Breast epithelium (tissue), 4 donors: Measurements from ENCODE around the gene CYB561A3. TPM values are rescaled to one million over a fixed set of nuclear protein-coding genes. Genes with fewer than 3 reads are reported as not detected.

Experiments
- DNase-seq, 2 donors: peaks; one replicate each; pipeline ENCODE4 v3.0.0-alpha.2; 2019; ENCODE audit warnings: low spot score in 2 of 2
- H3K27ac ChIP-seq, 2 donors: fragments of 200-600 bp; sonication (generic) in 1 of 2; one replicate each; pipeline ENCODE4 v1.5.1; 2016 to 2019; ENCODE audit warnings: mild to moderate bottlenecking in 1 of 2
- H3K27me3 ChIP-seq, 2 donors: fragments of 200-600 bp; sonication (generic) in 1 of 2; one replicate each; pipeline versions ENCODE4 v1.5.1 to v1.6.0; 2017 to 2019; ENCODE audit warnings: control low read depth in 1 of 2, mild to moderate bottlenecking in 1 of 2
- H3K36me3 ChIP-seq: fragments of 200-600 bp; one replicate; pipeline ENCODE4 v1.5.1; 2019
- H3K4me1 ChIP-seq, 2 donors: fragments of 200-600 bp; sonication (generic); one replicate each; pipeline ENCODE4 v1.5.1; 2016 to 2019; ENCODE audit warnings: control low read depth in 1 of 2
- H3K4me3 ChIP-seq, 3 donors: fragments of 200-600 bp; sonication (generic); 1 replicate in 2 of 3; 2 replicates in 1 of 3; pipeline ENCODE4 v1.5.1; 2016 to 2019; ENCODE audit warnings: mild to moderate bottlenecking in 3 of 3, moderate library complexity in 2 of 3
- H3K9me3 ChIP-seq, 2 donors: fragments of 200-600 bp; sonication (generic) in 1 of 2; one replicate each; pipeline ENCODE4 v1.5.1; 2016 to 2019; ENCODE audit warnings: control low read depth in 1 of 2
- POLR2A ChIP-seq: fragments of 450-650 bp; IDR thresholded peaks from one replicate; pipeline ENCODE4 v1.6.1; 2016; ENCODE audit warnings: antibody characterized with exemption, mild to moderate bottlenecking, moderate library complexity
- POLR2AphosphoS5 ChIP-seq, 3 donors: sonication (generic); formaldehyde crosslinking; IDR thresholded peaks; one replicate each; pipeline ENCODE4 v1.6.1; 2017; ENCODE audit warnings: antibody characterized with exemption in 3 of 3
- intact Hi-C: fragments of 100-400 bp; cut with DNase I; formaldehyde crosslinking; loops from one replicate; pipeline ENCODE4 v1.15.1; 2023; ENCODE audit warnings: low total_unique reads
- total RNA-seq, 3 donors: library from RNA; depleted of rRNA; stranded (reverse); fragments of >200 nt; gene quantifications; one replicate each; pipeline ENCODE4 v1.1.0, GENCODE V29; 2016
- TF ChIP-seq, protein P1 (sequence below), 3 donors: fragments of 450-650 bp; IDR thresholded peaks; one replicate each; pipeline ENCODE4 v1.5.1; 2016 to 2017; ENCODE audit warnings: antibody characterized with exemption in 3 of 3, mild to moderate bottlenecking in 3 of 3, moderate library complexity in 3 of 3

CYB561A3 gene
- total RNA-seq, 3 donors from 2014 or later, result 36.7 to 46.9 (median 44.3) TPM

DNA sequence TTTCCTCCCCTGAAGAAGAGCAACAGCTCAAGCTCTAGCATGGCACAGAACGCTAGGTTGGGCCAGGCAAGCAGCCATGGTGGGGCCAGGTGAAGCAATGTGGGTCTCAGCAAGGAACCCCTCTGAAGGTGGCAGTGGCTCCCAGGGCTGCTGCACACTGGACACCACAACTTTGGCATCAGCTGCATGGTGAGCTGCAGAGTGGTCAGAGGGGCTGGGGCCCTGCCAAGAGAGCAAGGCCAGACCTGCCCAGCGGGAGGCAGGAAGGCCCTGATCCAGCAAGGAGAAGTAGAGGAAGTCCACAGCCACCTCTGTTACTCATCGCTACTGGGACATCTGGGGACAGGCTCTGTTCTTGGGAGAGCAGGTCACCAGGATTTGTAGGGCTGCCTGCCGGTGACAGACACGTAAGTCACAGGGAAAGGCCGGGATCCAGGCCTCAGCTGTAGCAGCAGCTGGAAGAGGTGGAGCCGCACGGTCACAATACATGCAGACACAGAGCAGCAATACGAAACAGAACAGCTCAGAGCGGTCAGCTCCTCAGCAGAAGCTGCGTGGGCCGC lies 12.4 kb downstream of the CYB561A3 start:
- H3K4me3 ChIP-seq, result no peak overlapping the region
- intact Hi-C loops, result no loop called here
- DNase-seq, result no peak
- H3K36me3 ChIP-seq, result no peaks in the 10 kb centered on the region
- no peaks in the 10 kb centered on the region for H3K9me3 ChIP-seq
- peak overlapping the region in 1 of 2 donors; percentile 58 for H3K27ac ChIP-seq
- no peak for TF ChIP-seq POLR2A
- TF ChIP-seq POLR2AphosphoS5 (IDR thresholded peaks at IDR 0.05), result no peak
- TF ChIP-seq, protein P1, sequence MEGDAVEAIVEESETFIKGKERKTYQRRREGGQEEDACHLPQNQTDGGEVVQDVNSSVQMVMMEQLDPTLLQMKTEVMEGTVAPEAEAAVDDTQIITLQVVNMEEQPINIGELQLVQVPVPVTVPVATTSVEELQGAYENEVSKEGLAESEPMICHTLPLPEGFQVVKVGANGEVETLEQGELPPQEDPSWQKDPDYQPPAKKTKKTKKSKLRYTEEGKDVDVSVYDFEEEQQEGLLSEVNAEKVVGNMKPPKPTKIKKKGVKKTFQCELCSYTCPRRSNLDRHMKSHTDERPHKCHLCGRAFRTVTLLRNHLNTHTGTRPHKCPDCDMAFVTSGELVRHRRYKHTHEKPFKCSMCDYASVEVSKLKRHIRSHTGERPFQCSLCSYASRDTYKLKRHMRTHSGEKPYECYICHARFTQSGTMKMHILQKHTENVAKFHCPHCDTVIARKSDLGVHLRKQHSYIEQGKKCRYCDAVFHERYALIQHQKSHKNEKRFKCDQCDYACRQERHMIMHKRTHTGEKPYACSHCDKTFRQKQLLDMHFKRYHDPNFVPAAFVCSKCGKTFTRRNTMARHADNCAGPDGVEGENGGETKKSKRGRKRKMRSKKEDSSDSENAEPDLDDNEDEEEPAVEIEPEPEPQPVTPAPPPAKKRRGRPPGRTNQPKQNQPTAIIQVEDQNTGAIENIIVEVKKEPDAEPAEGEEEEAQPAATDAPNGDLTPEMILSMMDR (IDR thresholded peaks at IDR 0.05), result no peak
- no peaks in the 10 kb centered on the region for H3K27me3 ChIP-seq
- H3K4me1 ChIP-seq, result peaks cover 0 to 6% of the 10 kb centered on the region in 2 donors

DNA sequence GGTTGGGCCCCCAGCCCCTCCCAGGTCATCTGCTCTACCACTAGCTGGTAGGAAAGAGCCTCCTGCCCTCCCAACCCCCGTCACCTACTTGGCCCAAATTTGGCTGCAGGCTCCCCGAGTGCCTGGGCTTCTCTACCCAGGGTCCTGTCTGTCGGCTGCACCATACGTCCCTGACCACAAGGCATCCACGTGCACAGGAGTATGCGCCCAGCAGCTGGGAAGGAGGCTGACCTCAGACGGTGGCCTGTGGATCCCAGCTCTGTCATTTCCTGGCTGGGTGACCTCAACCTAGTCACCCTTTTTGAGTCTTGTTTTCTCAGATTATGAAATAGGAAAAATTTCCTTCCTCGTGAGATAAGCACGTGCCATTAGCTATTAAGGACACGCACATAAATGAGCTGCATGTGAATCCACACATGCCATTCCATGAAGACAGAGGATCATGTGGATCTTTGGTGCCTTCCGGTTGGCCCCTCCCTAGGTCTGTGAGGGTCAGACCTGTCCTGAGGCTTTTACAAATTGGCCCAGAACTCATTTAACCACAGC lies 13.7 kb downstream of the CYB561A3 start:
- Histone ChIP-seq H3K4me1 (peaks cover 0 to 6% of the 10 kb centered on the region in 2 donors), H3K27me3 (no peaks in the 10 kb centered on the region), H3K4me3 (no peak overlapping the region), H3K9me3 (no peaks in the 10 kb centered on the region), H3K27ac (peak overlapping the region in 1 of 2 donors; percentile 55), H3K36me3 (no peaks in the 10 kb centered on the region)
- intact Hi-C loops, result no loop called here
- TF ChIP-seq POLR2AphosphoS5 (IDR thresholded peaks at IDR 0.05) (peak in 1 of 3 donors; percentile 23), POLR2A (no peak)
- no peak for DNase-seq

DNA sequence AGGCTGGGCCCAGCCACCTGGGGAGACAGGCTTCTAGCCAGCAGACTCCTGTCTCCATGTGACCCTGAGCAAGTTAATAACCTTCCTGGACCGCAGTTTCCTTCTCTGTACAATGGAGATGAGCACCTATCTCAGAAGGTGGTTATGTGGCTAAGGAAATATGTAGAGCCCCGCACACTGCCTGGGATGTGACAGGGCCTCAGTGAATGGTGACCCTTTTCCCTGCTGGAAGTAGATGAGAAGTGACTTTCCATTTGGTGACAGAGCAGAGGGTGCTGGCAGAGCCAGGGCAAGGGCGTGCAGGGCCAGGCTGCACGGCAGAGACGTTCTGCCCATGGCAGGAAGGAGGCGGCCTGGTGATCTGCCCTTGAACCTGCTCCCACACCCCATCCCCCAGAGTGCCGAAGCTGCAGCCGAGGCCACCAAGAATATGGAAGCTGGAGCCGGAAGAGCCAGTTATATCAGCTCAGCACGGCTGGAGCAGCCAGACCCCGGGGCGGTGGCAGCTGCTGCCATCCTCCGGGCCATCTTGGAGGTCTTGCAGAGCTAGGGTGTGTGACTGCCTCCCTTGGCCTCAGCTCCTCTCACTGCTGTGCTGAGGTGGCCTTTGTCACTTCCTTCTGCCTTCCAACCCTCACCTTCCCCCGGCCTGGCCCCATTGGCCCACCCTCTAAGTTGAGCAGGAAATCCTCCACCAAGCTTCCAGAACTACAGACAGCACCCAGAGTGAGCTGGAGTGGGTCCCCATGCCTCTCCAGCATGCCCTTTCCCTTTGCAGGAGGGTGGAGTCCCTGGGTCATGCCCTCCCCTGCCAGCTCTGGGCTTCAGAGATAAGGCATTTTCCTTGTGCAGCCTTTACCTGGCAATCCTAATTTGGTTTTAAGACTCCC lies 15.5 kb downstream of the CYB561A3 start:
- Histone ChIP-seq H3K27me3 (no peaks in the 10 kb centered on the region), H3K27ac (peak overlapping the region; percentile 52 to 62), H3K9me3 (no peaks in the 10 kb centered on the region), H3K4me3 (no peak overlapping the region), H3K4me1 (peaks cover 0 to 6% of the 10 kb centered on the region in 2 donors), H3K36me3 (no peaks in the 10 kb centered on the region)
- intact Hi-C loops, result no loop called here
- DNase-seq, result no peak
- TF ChIP-seq, protein P1 (IDR thresholded peaks at IDR 0.05), result no peak
- TF ChIP-seq POLR2AphosphoS5 (IDR thresholded peaks at IDR 0.05), result no peak
- no peak for TF ChIP-seq POLR2A

DNA sequence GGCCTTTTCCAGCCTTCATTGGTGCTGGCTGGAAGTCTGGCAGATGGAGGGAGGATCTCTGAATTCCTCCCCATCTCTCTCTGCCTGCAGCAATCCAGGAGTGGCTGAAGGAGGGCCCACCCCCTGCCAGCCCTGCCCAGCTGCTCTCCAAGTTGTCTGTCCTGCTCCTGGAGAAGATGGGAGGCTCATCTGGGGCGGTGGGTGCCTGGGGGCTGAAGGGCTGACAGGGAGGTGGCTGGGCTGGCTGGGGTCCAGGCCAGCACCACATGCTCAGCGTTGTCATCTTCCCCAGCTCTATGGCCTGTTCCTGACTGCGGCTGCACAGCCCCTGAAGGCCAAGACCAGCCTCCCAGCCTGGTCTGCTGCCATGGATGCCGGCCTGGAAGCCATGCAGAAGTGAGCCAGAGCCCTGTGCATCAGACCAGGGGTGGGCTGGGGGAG lies 16.5 kb downstream of the CYB561A3 start:
- Histone ChIP-seq H3K4me1 (peaks cover 0 to 6% of the 10 kb centered on the region in 2 donors), H3K36me3 (no peaks in the 10 kb centered on the region), H3K4me3 (no peak overlapping the region), H3K9me3 (no peaks in the 10 kb centered on the region), H3K27ac (peak overlapping the region; percentile 52 to 62), H3K27me3 (no peaks in the 10 kb centered on the region)
- intact Hi-C loops, result no loop called here
- TF ChIP-seq, protein P1 (IDR thresholded peaks at IDR 0.05), result no peak
- no peak for TF ChIP-seq POLR2A
- TF ChIP-seq POLR2AphosphoS5 (IDR thresholded peaks at IDR 0.05), result no peak
- no peak for DNase-seq

DNA sequence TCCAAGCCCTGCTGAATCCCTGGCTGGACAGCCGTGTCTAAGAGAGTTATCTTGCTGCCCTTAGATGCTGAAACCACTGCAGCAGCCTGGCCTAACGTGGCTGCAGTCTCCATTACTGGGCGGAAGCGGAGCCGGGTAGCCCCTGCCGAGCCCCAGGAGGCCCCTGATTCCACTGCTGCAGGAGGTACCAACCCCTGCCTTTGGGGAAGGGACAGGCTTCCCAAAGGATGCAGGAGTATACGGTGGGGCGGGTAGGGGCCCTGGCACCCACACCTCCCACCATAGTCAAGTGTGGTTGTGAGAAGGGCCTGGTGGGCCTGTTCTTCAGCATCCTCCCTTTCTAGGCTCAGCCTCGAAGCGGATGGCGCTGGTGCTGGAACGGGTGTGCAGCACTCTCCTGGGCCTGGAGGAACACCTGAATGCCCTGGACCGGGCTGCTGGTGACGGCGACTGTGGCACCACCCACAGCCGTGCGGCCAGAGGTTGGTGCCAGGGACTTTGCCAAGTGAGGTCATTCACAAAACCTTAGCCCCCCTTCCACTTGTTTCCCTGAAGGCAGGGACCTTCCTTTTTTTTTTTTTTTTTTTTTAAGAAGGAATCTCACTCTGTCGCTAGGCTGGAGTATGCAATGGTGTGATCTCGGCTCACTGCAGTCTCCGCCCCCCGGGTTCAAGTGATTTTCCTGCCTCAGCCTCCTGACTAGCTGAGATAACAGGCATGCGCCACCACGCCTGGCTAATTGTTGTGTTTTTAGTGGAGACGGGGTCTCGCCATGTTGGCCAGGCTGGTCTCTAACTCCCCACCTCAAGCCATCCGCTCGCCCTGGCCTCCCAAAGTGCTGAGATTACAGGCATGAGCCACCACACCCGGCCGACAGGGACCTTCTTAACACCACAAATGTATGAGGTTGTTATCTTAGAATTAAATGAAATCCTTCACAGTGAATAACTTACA lies 17.6 kb downstream of the CYB561A3 start:
- Histone ChIP-seq H3K36me3 (no peaks in the 10 kb centered on the region), H3K4me3 (no peak overlapping the region), H3K9me3 (no peaks in the 10 kb centered on the region), H3K27ac (peak overlapping the region in 1 of 2 donors; percentile 87), H3K27me3 (no peaks in the 10 kb centered on the region), H3K4me1 (peaks cover 0 to 6% of the 10 kb centered on the region in 2 donors)
- no peak for DNase-seq
- TF ChIP-seq, protein P1 (IDR thresholded peaks at IDR 0.05), result no peak
- TF ChIP-seq POLR2A (no peak), POLR2AphosphoS5 (IDR thresholded peaks at IDR 0.05) (no peak)
- intact Hi-C loops, result no loop called here
